NCI-H2171 treated with DMSO at 0.1 percent for 48 hours (cell line): Measurements from ENCODE around the gene PDE5A.
A peak's percentile ranks its signal among the peaks of the same experiment; 100 is the strongest.

Experiments
- DNase-seq: peaks from one replicate; lab custom pipeline; 2025; lab: John Stamatoyannopoulos, UW

Gene PDE5A

DNA sequence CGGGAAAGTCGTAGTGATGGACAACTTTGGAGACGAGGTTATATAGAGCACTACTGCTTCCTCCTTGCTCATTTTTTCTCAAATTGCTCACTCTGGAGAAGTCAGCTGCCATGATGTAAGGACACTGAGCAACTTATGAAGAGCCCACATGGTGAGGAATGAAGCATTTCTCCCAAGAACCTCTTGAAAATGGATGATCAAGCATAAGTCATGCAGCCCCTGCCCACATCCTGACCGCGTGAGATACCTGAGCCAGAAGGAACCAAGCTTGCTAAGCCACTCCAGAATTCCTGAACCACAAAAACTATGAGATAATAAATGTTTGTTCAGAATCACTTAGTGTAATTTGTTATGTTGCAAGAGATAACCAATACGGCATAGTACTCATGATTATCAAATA lies 42.8 kb downstream of the PDE5A start:
- no peak for DNase-seq

- peak; percentile 1 for DNase-seq
These were observed 47.3 kb downstream of the PDE5A start for GRCh38 chr4:119581190-119581873.

GRCh38 chr4:119580293-119580692 lies 48.3 kb downstream of the PDE5A start:
- DNase-seq: no peak

DNA sequence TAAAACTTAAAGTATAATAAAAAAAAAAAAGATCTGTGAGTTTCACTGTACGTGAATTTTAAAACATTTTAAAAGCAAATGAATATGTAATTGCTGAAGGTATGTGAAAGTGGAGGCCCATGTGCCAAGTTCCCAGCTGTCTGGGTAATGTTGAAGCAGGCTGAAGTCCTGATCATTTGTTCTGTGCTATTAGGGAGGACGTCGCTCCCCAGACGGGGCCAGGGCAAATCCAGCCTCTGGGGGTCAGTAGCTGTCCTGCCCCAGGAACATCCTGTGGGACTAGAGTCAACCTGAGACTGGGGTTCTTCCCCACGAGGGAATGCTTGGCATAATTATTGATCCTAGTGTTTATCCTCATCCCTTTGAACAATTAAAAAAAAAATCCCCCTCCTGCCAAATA lies 48.8 kb downstream of the PDE5A start:
- DNase-seq: no peak

DNA sequence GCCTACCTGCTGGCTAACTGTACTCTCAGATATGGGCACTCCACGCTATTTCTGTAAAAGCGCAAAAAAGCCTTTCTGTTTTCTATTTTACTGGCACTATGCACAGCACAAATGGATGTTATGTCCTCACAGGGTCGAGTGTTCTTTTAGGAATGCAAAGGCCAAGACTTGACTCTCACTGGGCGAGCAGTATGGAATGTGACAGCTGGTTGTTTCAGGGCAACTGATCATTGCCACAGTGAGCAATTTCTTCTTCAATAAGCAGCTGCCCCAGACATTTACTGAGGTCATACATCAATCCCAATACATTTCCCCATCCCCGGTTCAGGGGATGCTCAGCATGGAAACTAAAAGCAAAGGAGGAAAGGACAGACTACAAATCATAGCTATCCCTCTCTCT lies 58.2 kb downstream of the PDE5A start:
- DNase-seq: no peak

GRCh38 chr4:119564106-119564505 lies 64.5 kb downstream of the PDE5A start:
- DNase-seq: no peak

- DNase-seq: peak; percentile 5
These were observed 69.5 kb downstream of the PDE5A start for GRCh38 chr4:119559044-119559647.

- DNase-seq: no peak
These were observed 77.6 kb downstream of the PDE5A start for GRCh38 chr4:119550857-119551532.

DNA sequence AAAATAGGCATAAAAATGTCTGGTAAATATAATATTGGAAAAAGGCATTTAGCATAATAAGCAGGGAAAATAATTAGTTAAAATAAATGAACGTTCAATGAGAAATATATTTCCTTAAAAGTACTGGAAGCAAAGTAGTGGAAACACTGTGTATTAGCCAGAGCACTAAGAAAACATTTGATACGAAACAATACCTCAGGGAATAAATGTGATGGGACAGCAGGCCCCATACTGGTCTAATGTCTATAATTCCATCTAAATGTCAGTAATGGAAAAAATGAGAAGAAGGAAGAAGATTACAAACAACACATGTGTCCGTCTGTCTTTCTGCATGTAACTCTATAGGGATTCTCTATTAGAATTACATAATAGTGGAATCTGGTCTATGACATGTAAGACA lies 79.0 kb downstream of the PDE5A start:
- DNase-seq: no peak

GRCh38 chr4:119543779-119544178 lies 84.8 kb downstream of the PDE5A start:
- DNase-seq: no peak

DNA sequence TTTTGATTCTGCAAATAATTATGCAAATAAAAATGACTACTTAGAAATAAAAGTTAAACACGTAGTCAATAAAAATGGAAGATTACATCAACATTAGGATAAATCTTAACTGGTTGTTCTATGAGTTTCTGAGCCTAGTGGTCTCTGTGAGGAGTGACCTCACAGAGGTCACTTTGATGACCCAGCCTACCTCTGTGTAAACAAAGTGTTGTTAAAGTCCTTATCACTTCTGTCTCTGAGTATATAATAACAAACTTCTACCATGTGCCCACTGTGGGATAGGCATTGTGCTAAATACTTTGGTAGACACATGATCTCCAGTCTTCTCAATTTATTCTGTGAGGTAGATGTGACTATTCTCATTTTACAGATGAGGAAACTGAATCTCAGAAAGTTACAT lies 85.4 kb downstream of the PDE5A start:
- no peak for DNase-seq

- no peak for DNase-seq
These were observed 88.4 kb downstream of the PDE5A start for GRCh38 chr4:119540249-119540648.

DNA sequence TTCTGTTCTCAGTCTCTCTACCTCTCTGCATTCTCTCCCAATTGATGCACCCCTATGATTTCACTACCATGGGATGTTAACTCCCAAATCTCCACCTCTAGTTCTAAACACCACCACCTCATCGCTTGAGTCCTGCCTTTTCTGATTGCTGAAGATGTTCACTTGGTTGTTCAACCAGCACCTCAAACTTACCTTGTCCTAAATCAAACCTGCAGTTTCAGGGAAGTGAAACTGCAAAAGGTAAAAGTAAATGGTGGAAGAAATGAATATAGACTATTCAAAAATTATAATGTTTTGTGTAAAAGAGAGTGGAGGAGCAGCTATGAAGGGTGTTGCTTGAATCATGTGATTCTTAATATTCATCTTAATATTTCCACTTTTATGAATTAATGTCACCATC lies 91.0 kb downstream of the PDE5A start:
- no peak for DNase-seq

GRCh38 chr4:119536572-119537528 lies 91.8 kb downstream of the PDE5A start:
- DNase-seq: no peak

GRCh38 chr4:119532319-119532718 lies 96.3 kb downstream of the PDE5A start:
- no peak for DNase-seq

GRCh38 chr4:119529788-119530187 lies 98.8 kb downstream of the PDE5A start:
- no peak for DNase-seq

DNA sequence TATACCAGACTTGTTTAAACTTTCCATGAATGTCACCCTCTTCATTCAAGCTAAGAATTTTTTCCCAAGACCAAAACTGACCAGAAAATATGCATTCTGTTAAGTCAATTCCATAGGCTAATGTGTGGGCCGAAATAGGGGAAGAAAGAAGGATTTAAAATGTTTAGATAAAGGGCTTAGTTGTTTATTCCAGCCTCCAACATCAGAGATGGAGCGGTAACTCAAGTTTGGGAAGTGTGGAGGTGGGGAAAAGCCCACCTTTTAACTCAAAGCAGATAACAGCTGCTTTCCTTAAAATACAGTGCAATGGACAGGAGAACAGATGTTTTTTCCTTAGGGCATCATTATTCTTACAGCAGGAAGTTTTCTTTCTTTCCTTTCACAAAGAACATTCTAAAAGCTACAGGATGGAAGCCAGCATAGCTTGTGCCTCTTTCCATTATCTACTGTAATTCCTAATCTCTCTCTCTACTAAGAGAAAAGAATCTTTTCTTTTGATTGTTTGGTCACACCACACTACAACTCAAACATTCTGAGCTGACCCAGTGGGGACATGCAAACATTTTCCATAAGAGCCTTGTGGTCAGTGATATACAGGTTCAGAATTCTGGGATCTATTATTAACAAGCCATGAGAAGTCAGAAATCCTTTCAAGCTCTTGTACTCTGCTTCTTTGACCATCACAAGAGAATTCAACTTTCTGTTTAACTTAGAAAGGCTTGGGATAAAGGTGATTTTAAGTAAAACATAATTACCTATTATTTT lies 101.6 kb downstream of the PDE5A start:
- no peak for DNase-seq

DNA sequence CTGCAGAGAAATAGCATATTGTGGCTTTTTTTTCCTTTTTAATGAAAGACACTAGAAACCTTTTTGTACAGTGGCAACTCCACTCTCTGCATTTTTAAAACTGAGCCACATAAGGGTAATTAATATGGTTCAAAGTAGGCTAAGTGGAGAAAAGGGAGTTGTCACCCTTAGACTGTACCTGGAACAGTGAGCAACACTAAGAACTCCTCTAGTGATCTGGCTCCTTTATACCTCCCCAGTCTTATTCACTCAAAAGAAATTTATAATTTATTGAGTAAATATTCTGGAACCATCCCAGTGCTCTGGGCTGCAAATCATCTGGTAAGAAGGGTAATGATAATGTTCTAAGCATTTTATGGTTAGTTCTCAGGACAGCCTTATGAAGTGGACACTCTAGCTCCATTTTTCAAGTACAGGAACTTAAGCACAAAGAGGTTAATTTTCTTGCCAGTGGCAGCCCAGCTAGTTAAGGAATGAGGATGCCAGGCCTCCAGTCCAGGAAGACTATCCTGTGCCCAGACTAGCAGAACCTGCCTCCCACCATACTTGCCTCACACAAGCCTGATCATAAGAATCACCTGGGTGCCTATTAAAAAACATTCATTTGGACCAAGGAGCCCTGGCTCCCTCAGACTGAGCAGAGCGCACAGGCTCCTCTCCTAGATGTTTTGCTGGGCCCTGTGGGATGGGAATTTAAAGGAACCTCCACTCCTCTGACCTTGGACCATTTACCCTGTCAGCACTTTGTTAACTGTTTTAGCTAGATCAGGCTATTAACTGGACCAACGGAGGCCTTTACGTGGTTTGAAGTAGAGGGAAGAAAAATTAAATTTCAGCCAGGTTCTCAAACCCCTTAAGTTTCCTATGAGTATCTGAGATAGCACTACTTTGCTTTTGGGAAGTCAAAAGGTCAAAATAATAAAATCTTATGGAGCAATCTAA lies 102.6 kb downstream of the PDE5A start:
- DNase-seq: no peak

- DNase-seq: peak; percentile 3
These were observed 103.4 kb downstream of the PDE5A start for GRCh38 chr4:119525005-119525749.

DNA sequence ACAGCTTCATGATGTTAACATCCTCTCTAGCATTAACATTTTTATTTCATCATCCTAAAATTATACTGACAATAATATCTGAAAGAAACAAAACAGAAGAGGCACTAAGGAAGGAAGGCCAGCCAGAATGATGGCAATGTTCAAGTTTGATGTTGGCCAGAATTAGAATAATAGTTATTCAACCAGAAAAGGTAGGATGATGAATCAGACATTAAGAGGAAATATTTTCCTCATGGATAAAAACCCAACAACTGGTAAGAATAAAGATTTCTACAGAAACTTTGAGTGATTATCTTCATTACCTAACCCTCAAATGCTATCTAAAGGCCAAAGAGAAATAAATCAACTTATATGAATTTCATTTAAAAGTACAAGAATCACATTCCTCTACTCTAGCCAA lies 105.2 kb downstream of the PDE5A start:
- DNase-seq: no peak
